HepG2 (cell line): Measurements from ENCODE around the gene FGF21. TPM values are rescaled to one million over a fixed set of nuclear protein-coding genes. Genes with fewer than 3 reads are reported as not detected.
A peak's percentile ranks its signal among the peaks of the same experiment; 100 is the strongest.

Source experiments
- BHLHE40 ChIP-seq: IDR thresholded peaks from 2 replicates; pipeline ENCODE4 v1.6.1; 2011; ENCODE audit warnings: low read length, improper control_type of control experiment
- GATA4 ChIP-seq: sonication (generic); IDR thresholded peaks from 2 replicates; pipeline ENCODE4 v1.6.1; 2016; ENCODE audit warnings: antibody characterized with exemption, low read depth, borderline replicate concordance
- MAF1 ChIP-seq: sonication (generic); formaldehyde crosslinking; IDR thresholded peaks from 2 replicates; pipeline ENCODE4 v1.5.0; 2020; ENCODE audit warnings: missing genetic modification reagents, borderline replicate concordance
- POLR2A ChIP-seq, 2 experiments: IDR thresholded peaks; 2 replicates each; pipeline ENCODE4 v1.6.1; 2011; ENCODE audit warnings: low read depth in 2 of 2, low read length in 2 of 2, mild to moderate bottlenecking in 1 of 2, moderate library complexity in 1 of 2; ENCODE audit not compliant: insufficient read depth in 1 of 2
- REPIN1 ChIP-seq: sonication (generic); formaldehyde crosslinking; IDR thresholded peaks from 2 replicates; pipeline ENCODE4 v1.8.0; 2022; ENCODE audit warnings: missing genetic modification reagents, low read depth, mild to moderate bottlenecking, borderline replicate concordance
- SMAD1 ChIP-seq: sonication (generic); formaldehyde crosslinking; IDR thresholded peaks from 2 replicates; pipeline ENCODE4 v1.4.0; 2020; ENCODE audit warnings: missing genetic modification reagents, low read depth, mild to moderate bottlenecking, borderline replicate concordance
- ZBTB42 ChIP-seq: sonication (generic); formaldehyde crosslinking; IDR thresholded peaks from 2 replicates; pipeline ENCODE4 v1.5.0; 2020; ENCODE audit warnings: mild to moderate bottlenecking, missing genetic modification reagents
- ZNF549 ChIP-seq: sonication (generic); formaldehyde crosslinking; IDR thresholded peaks from 2 replicates; pipeline ENCODE4 v1.5.0; 2020; ENCODE audit warnings: missing genetic modification reagents
- ZNF644 ChIP-seq: IDR thresholded peaks from 2 replicates; pipeline ENCODE4 v1.6.1; 2016; ENCODE audit warnings: low read depth
- polyA plus RNA-seq, 8 experiments: library from polyadenylated mRNA; depleted of rRNA in 3 of 8; stranded (reverse) in 7 of 8; unstranded in 1 of 8; fragments of >200 nt; fragmentation: Illumina TruSeq in 4 of 8; extraction: Trizol in 4 of 8; gene quantifications; 2 replicates each; pipeline versions ENCODE4 v1.2.1 to v1.2.3, GENCODE V29; 2011 to 2016; ENCODE audit warnings: low read depth in 4 of 8, missing spikeins in 1 of 8, mixed read lengths in 1 of 8; ENCODE audit not compliant: insufficient read depth in 1 of 8
- total RNA-seq, 5 experiments: library from RNA; depleted of rRNA; stranded (reverse); fragments of >200 nt; fragmentation: Illumina TruSeq; extraction: Trizol; gene quantifications; 2 replicates each; pipeline ENCODE4 v1.2.3, GENCODE V29; 2016; ENCODE audit warnings: low read depth in 1 of 5
- TF ChIP-seq, protein P1 (sequence below): sonication (generic); formaldehyde crosslinking; conservative IDR thresholded peaks from 2 replicates; pipeline ENCODE4 v1.4.0; 2020; ENCODE audit warnings: missing genetic modification reagents
- TF ChIP-seq, protein P2 (sequence below): sonication (generic); formaldehyde crosslinking; IDR thresholded peaks from 2 replicates; pipeline ENCODE4 v1.5.0; 2020; ENCODE audit warnings: mild to moderate bottlenecking, missing genetic modification reagents, borderline replicate concordance
- TF ChIP-seq, protein P3 (sequence below): sonication (generic); formaldehyde crosslinking; IDR thresholded peaks from 2 replicates; pipeline ENCODE4 v1.5.0; 2020; ENCODE audit warnings: mild to moderate bottlenecking, missing genetic modification reagents
- TF ChIP-seq, protein P4 (sequence below): sonication (generic); formaldehyde crosslinking; IDR thresholded peaks from 2 replicates; pipeline ENCODE4 v1.9.0; 2022; ENCODE audit warnings: low read depth, missing genetic modification reagents

The FGF21 gene
- total and polyA plus RNA-seq, 2 of the 13 experiments (the other 11 are each of a cell fraction or from before 2014, with no cell fraction given): 0.17 TPM; not detected in 1

GRCh38 chr19:48713864-48714755 is 41.2 kb upstream of the FGF21 start (continued):
- TF ChIP-seq, protein P1, sequence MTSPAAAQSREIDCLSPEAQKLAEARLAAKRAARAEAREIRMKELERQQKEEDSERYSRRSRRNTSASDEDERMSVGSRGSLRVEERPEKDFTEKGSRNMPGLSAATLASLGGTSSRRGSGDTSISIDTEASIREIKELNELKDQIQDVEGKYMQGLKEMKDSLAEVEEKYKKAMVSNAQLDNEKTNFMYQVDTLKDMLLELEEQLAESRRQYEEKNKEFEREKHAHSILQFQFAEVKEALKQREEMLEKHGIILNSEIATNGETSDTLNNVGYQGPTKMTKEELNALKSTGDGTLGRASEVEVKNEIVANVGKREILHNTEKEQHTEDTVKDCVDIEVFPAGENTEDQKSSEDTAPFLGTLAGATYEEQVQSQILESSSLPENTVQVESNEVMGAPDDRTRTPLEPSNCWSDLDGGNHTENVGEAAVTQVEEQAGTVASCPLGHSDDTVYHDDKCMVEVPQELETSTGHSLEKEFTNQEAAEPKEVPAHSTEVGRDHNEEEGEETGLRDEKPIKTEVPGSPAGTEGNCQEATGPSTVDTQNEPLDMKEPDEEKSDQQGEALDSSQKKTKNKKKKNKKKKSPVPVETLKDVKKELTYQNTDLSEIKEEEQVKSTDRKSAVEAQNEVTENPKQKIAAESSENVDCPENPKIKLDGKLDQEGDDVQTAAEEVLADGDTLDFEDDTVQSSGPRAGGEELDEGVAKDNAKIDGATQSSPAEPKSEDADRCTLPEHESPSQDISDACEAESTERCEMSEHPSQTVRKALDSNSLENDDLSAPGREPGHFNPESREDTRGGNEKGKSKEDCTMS (CRISPR knock-in tag): no peak
- TF ChIP-seq GATA4 (no peak), POLR2A (IDR thresholded peaks at IDR 0.05; ENCODE audit: insufficient read depth in 1 of 2, low read depth in 2 of 2, low read length in 2 of 2) (peak in 1 of 2 experiments; percentile 80; a peak in 3 of 4 replicates), ZBTB42 (CRISPR knock-in tag) (no peak), MAF1 (CRISPR knock-in tag) (no peak), ZNF644 (no peak), BHLHE40 (no peak), REPIN1 (CRISPR knock-in tag) (no peak), SMAD1 (no peak), ZNF549 (CRISPR knock-in tag) (no peak)
- TF ChIP-seq, protein P2, sequence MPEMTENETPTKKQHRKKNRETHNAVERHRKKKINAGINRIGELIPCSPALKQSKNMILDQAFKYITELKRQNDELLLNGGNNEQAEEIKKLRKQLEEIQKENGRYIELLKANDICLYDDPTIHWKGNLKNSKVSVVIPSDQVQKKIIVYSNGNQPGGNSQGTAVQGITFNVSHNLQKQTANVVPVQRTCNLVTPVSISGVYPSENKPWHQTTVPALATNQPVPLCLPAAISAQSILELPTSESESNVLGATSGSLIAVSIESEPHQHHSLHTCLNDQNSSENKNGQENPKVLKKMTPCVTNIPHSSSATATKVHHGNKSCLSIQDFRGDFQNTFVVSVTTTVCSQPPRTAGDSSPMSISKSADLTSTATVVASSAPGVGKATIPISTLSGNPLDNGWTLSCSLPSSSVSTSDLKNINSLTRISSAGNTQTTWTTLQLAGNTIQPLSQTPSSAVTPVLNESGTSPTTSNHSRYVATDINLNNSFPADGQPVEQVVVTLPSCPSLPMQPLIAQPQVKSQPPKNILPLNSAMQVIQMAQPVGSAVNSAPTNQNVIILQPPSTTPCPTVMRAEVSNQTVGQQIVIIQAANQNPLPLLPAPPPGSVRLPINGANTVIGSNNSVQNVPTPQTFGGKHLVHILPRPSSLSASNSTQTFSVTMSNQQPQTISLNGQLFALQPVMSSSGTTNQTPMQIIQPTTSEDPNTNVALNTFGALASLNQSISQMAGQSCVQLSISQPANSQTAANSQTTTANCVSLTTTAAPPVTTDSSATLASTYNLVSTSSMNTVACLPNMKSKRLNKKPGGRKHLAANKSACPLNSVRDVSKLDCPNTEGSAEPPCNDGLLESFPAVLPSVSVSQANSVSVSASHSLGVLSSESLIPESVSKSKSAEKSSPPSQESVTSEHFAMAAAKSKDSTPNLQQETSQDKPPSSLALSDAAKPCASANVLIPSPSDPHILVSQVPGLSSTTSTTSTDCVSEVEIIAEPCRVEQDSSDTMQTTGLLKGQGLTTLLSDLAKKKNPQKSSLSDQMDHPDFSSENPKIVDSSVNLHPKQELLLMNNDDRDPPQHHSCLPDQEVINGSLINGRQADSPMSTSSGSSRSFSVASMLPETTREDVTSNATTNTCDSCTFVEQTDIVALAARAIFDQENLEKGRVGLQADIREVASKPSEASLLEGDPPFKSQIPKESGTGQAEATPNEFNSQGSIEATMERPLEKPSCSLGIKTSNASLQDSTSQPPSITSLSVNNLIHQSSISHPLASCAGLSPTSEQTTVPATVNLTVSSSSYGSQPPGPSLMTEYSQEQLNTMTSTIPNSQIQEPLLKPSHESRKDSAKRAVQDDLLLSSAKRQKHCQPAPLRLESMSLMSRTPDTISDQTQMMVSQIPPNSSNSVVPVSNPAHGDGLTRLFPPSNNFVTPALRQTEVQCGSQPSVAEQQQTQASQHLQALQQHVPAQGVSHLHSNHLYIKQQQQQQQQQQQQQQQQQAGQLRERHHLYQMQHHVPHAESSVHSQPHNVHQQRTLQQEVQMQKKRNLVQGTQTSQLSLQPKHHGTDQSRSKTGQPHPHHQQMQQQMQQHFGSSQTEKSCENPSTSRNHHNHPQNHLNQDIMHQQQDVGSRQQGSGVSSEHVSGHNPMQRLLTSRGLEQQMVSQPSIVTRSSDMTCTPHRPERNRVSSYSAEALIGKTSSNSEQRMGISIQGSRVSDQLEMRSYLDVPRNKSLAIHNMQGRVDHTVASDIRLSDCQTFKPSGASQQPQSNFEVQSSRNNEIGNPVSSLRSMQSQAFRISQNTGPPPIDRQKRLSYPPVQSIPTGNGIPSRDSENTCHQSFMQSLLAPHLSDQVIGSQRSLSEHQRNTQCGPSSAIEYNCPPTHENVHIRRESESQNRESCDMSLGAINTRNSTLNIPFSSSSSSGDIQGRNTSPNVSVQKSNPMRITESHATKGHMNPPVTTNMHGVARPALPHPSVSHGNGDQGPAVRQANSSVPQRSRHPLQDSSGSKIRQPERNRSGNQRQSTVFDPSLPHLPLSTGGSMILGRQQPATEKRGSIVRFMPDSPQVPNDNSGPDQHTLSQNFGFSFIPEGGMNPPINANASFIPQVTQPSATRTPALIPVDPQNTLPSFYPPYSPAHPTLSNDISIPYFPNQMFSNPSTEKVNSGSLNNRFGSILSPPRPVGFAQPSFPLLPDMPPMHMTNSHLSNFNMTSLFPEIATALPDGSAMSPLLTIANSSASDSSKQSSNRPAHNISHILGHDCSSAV (CRISPR knock-in tag): no peak
- TF ChIP-seq, protein P3, sequence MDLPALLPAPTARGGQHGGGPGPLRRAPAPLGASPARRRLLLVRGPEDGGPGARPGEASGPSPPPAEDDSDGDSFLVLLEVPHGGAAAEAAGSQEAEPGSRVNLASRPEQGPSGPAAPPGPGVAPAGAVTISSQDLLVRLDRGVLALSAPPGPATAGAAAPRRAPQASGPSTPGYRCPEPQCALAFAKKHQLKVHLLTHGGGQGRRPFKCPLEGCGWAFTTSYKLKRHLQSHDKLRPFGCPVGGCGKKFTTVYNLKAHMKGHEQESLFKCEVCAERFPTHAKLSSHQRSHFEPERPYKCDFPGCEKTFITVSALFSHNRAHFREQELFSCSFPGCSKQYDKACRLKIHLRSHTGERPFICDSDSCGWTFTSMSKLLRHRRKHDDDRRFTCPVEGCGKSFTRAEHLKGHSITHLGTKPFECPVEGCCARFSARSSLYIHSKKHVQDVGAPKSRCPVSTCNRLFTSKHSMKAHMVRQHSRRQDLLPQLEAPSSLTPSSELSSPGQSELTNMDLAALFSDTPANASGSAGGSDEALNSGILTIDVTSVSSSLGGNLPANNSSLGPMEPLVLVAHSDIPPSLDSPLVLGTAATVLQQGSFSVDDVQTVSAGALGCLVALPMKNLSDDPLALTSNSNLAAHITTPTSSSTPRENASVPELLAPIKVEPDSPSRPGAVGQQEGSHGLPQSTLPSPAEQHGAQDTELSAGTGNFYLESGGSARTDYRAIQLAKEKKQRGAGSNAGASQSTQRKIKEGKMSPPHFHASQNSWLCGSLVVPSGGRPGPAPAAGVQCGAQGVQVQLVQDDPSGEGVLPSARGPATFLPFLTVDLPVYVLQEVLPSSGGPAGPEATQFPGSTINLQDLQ: no peak
- TF ChIP-seq, protein P4, sequence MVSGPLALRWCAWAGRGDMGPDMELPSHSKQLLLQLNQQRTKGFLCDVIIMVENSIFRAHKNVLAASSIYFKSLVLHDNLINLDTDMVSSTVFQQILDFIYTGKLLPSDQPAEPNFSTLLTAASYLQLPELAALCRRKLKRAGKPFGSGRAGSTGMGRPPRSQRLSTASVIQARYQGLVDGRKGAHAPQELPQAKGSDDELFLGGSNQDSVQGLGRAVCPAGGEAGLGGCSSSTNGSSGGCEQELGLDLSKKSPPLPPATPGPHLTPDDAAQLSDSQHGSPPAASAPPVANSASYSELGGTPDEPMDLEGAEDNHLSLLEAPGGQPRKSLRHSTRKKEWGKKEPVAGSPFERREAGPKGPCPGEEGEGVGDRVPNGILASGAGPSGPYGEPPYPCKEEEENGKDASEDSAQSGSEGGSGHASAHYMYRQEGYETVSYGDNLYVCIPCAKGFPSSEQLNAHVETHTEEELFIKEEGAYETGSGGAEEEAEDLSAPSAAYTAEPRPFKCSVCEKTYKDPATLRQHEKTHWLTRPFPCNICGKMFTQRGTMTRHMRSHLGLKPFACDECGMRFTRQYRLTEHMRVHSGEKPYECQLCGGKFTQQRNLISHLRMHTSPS (CRISPR knock-in tag): no peak
